ENCODE results near the gene ARHGEF33. TPM values are rescaled to one million over a fixed set of nuclear protein-coding genes. Genes with fewer than 3 reads are reported as not detected.

ARHGEF33 gene
- total RNA-seq, 2 experiments from 2014 or later, result 0.09 to 0.39 TPM

- ChIA-PET CTCF (no interaction called here), POLR2A (no interaction called here)
- Mint-ChIP-seq H3K36me3 (ENCODE audit: low read depth) (no peaks in the 10 kb centered on the region), H3K27me3 (peaks cover 3% of the 10 kb centered on the region), H3K27ac (no peak overlapping the region), H3K4me3 (no peak overlapping the region), H3K9me3 (ENCODE audit: low read depth) (no peaks in the 10 kb centered on the region), H3K4me1 (peaks cover 4% of the 10 kb centered on the region)
- DNase-seq (no peak), ATAC-seq (peak; percentile 33)
- intact Hi-C loops (cut with DNase I, micrococcal nuclease), result no loop called here
Measured at GRCh38 chr2:38937548-38937947, 47.9 kb downstream of the ARHGEF33 start.

- Mint-ChIP-seq H3K9me3 (ENCODE audit: low read depth) (no peaks in the 10 kb centered on the region), H3K4me1 (peaks cover under 1% of the 10 kb centered on the region), H3K27ac (no peak overlapping the region), H3K27me3 (no peaks in the 10 kb centered on the region), H3K36me3 (ENCODE audit: low read depth) (no peaks in the 10 kb centered on the region), H3K4me3 (no peak overlapping the region)
- ChIA-PET CTCF (no interaction called here), POLR2A (no interaction called here)
- DNase-seq, result no peak
- no peak for ATAC-seq
- intact Hi-C loops (cut with DNase I, micrococcal nuclease), result no loop called here
Measured at GRCh38 chr2:38940746-38941145, 51.1 kb downstream of the ARHGEF33 start.

- no peaks in the 10 kb centered on the region for H3K36me3 Mint-ChIP-seq (ENCODE audit: low read depth)
- ATAC-seq, result no peak
- CTCF ChIA-PET, result no interaction called here
- POLR2A ChIA-PET, result no interaction called here
- H3K9me3 Mint-ChIP-seq (ENCODE audit: low read depth), result no peaks in the 10 kb centered on the region
- H3K4me3 Mint-ChIP-seq, result no peak overlapping the region
- DNase-seq, result no peak
- intact Hi-C loops (cut with DNase I, micrococcal nuclease), result no loop called here
- H3K4me1 Mint-ChIP-seq, result no peaks in the 10 kb centered on the region
- no peaks in the 10 kb centered on the region for H3K27me3 Mint-ChIP-seq
- H3K27ac Mint-ChIP-seq, result no peak overlapping the region
Measured at GRCh38 chr2:38943784-38944183, 54.1 kb downstream of the ARHGEF33 start.

- no peak overlapping the region for H3K27ac Mint-ChIP-seq
- H3K36me3 Mint-ChIP-seq (ENCODE audit: low read depth), result no peaks in the 10 kb centered on the region
- H3K27me3 Mint-ChIP-seq, result no peaks in the 10 kb centered on the region
- DNase-seq, result no peak
- POLR2A ChIA-PET, result no interaction called here
- CTCF ChIA-PET, result interaction anchor here (7.6 kb wide), 1 partner anchor 284 kb away, joined by 126 read pairs; no protein-coding TSS in a partner anchor
- no peak overlapping the region for H3K4me3 Mint-ChIP-seq
- no peaks in the 10 kb centered on the region for H3K4me1 Mint-ChIP-seq
- H3K9me3 Mint-ChIP-seq (ENCODE audit: low read depth), result no peaks in the 10 kb centered on the region
- ATAC-seq, result no peak
- intact Hi-C loops (cut with DNase I, micrococcal nuclease), result loop anchor here in 1 of 2 experiments (5.0 kb wide), 2 partner anchors 92 to 112 kb away; no protein-coding TSS in a partner anchor
Measured at GRCh38 chr2:38945372-38945771, 55.7 kb downstream of the ARHGEF33 start.

- no peak for ATAC-seq
- Mint-ChIP-seq H3K27me3 (no peaks in the 10 kb centered on the region), H3K4me1 (no peaks in the 10 kb centered on the region), H3K4me3 (no peak overlapping the region), H3K9me3 (ENCODE audit: low read depth) (no peaks in the 10 kb centered on the region), H3K36me3 (ENCODE audit: low read depth) (no peaks in the 10 kb centered on the region), H3K27ac (no peak overlapping the region)
- POLR2A ChIA-PET, result no interaction called here
- intact Hi-C loops (cut with DNase I, micrococcal nuclease), result loop anchor here (2.0 to 5.0 kb wide), 3 partner anchors 91 to 113 kb away; no protein-coding TSS in a partner anchor
- no peak for DNase-seq
- CTCF ChIA-PET, result interaction anchor here (0.8 to 7.6 kb wide), 5 partner anchors 9 to 786 kb away, joined by 4 to 126 read pairs (median 6); no protein-coding TSS in a partner anchor
Measured at GRCh38 chr2:38945911-38946310, 56.2 kb downstream of the ARHGEF33 start.

- H3K9me3 Mint-ChIP-seq (ENCODE audit: low read depth), result no peaks in the 10 kb centered on the region
- ATAC-seq (peak; percentile 84), DNase-seq (peak; percentile 84)
- intact Hi-C loops (cut with DNase I, micrococcal nuclease), result loop anchor here (1.0 to 5.0 kb wide), 5 partner anchors 90 to 283 kb away; no protein-coding TSS in a partner anchor
- no peak overlapping the region for H3K27ac Mint-ChIP-seq
- no peak overlapping the region for H3K4me3 Mint-ChIP-seq
- H3K36me3 Mint-ChIP-seq (ENCODE audit: low read depth), result no peaks in the 10 kb centered on the region
- POLR2A ChIA-PET, result interaction anchor here (0.7 kb wide), 2 partner anchors 88 to 124 kb away, joined by 3 read pairs; no protein-coding TSS in a partner anchor
- CTCF ChIA-PET, result interaction anchor here (0.7 to 7.6 kb wide), 40 partner anchors 9 to 425 kb away, joined by 3 to 126 read pairs (median 5); partner anchors contain the start of genes DHX57 and MORN2
- no peaks in the 10 kb centered on the region for H3K4me1 Mint-ChIP-seq
- H3K27me3 Mint-ChIP-seq, result no peaks in the 10 kb centered on the region
Measured at GRCh38 chr2:38947241-38948239, 57.9 kb downstream of the ARHGEF33 start.

- Mint-ChIP-seq H3K36me3 (ENCODE audit: low read depth) (no peaks in the 10 kb centered on the region), H3K4me1 (no peaks in the 10 kb centered on the region), H3K27me3 (no peaks in the 10 kb centered on the region), H3K9me3 (ENCODE audit: low read depth) (no peaks in the 10 kb centered on the region), H3K4me3 (no peak overlapping the region), H3K27ac (no peak overlapping the region)
- no peak for ATAC-seq
- ChIA-PET CTCF (interaction anchor here (0.7 to 7.6 kb wide), 28 partner anchors 9 to 425 kb away, joined by 3 to 126 read pairs (median 6); no protein-coding TSS in a partner anchor), POLR2A (interaction anchor here (0.7 kb wide), 1 partner anchor 89 kb away, joined by 3 read pairs; no protein-coding TSS in a partner anchor)
- no peak for DNase-seq
- intact Hi-C loops (cut with DNase I, micrococcal nuclease), result loop anchor here in 1 of 2 experiments (5.0 kb wide), 2 partner anchors 89 to 109 kb away; no protein-coding TSS in a partner anchor
Measured at GRCh38 chr2:38948387-38948882, 58.8 kb downstream of the ARHGEF33 start.

GRCh38 chr2:38948995-38949394 is 59.3 kb downstream of the ARHGEF33 start:
- DNase-seq, result no peak
- H3K4me1 Mint-ChIP-seq, result no peaks in the 10 kb centered on the region
- intact Hi-C loops (cut with DNase I, micrococcal nuclease), result loop anchor here in 1 of 2 experiments (5.0 kb wide), 2 partner anchors 88 to 108 kb away; no protein-coding TSS in a partner anchor
- ATAC-seq, result no peak
- ChIA-PET CTCF (interaction anchor here (0.8 to 7.6 kb wide), 5 partner anchors 12 to 280 kb away, joined by 3 to 126 read pairs (median 7); no protein-coding TSS in a partner anchor), POLR2A (no interaction called here)
- H3K9me3 Mint-ChIP-seq (ENCODE audit: low read depth), result no peaks in the 10 kb centered on the region
- H3K4me3 Mint-ChIP-seq, result no peak overlapping the region
- H3K27me3 Mint-ChIP-seq, result no peaks in the 10 kb centered on the region
- no peaks in the 10 kb centered on the region for H3K36me3 Mint-ChIP-seq (ENCODE audit: low read depth)
- no peak overlapping the region for H3K27ac Mint-ChIP-seq

- CTCF ChIA-PET, result interaction anchor here (0.6 to 7.6 kb wide), 2 partner anchors 277 to 420 kb away, joined by 4 to 126 read pairs; no protein-coding TSS in a partner anchor
- H3K4me1 Mint-ChIP-seq, result no peaks in the 10 kb centered on the region
- no peaks in the 10 kb centered on the region for H3K9me3 Mint-ChIP-seq (ENCODE audit: low read depth)
- H3K36me3 Mint-ChIP-seq (ENCODE audit: low read depth), result no peaks in the 10 kb centered on the region
- no peak overlapping the region for H3K4me3 Mint-ChIP-seq
- H3K27ac Mint-ChIP-seq, result no peak overlapping the region
- POLR2A ChIA-PET, result no interaction called here
- ATAC-seq (no peak), DNase-seq (no peak)
- intact Hi-C loops (cut with DNase I, micrococcal nuclease), result no loop called here
- no peaks in the 10 kb centered on the region for H3K27me3 Mint-ChIP-seq
Measured at GRCh38 chr2:38951766-38952165, 62.1 kb downstream of the ARHGEF33 start.

- no peak for DNase-seq
- no peak for ATAC-seq
- H3K36me3 Mint-ChIP-seq (ENCODE audit: low read depth), result no peaks in the 10 kb centered on the region
- intact Hi-C loops (cut with DNase I, micrococcal nuclease), result no loop called here
- H3K27me3 Mint-ChIP-seq, result peaks cover 17% of the 10 kb centered on the region
- H3K9me3 Mint-ChIP-seq (ENCODE audit: low read depth), result no peaks in the 10 kb centered on the region
- ChIA-PET POLR2A (no interaction called here), CTCF (interaction anchor here (1.8 kb wide), 1 partner anchor 10 kb away, joined by 8 read pairs; no protein-coding TSS in a partner anchor)
- no peak overlapping the region for H3K27ac Mint-ChIP-seq
- H3K4me1 Mint-ChIP-seq, result peaks cover 2% of the 10 kb centered on the region
- H3K4me3 Mint-ChIP-seq, result no peak overlapping the region
Measured at GRCh38 chr2:38957972-38958371, 68.3 kb downstream of the ARHGEF33 start.

GRCh38 chr2:38959466-38959865 is 69.8 kb downstream of the ARHGEF33 start:
- Mint-ChIP-seq H3K27ac (no peak overlapping the region), H3K36me3 (ENCODE audit: low read depth) (no peaks in the 10 kb centered on the region), H3K4me3 (no peak overlapping the region), H3K27me3 (peaks cover 18% of the 10 kb centered on the region), H3K9me3 (ENCODE audit: low read depth) (no peaks in the 10 kb centered on the region), H3K4me1 (peaks cover 2% of the 10 kb centered on the region)
- ChIA-PET POLR2A (no interaction called here), CTCF (interaction anchor here (0.6 to 5.2 kb wide), 3 partner anchors 11 to 655 kb away, joined by 3 to 27 read pairs (median 3); no protein-coding TSS in a partner anchor)
- DNase-seq, result no peak
- intact Hi-C loops (cut with DNase I, micrococcal nuclease), result no loop called here
- no peak for ATAC-seq

Measured in activated CD4-positive, alpha-beta T cell treated with anti-CD3 and anti-CD28 coated beads for 36 hours (primary cell).